Measurements from ENCODE around the gene SLC4A7. TPM values are rescaled to one million over a fixed set of nuclear protein-coding genes. Genes with fewer than 3 reads are reported as not detected.

Gene SLC4A7
- total and polyA plus RNA-seq, 2 experiments from 2014 or later: 25.5 to 73.4 TPM

DNA sequence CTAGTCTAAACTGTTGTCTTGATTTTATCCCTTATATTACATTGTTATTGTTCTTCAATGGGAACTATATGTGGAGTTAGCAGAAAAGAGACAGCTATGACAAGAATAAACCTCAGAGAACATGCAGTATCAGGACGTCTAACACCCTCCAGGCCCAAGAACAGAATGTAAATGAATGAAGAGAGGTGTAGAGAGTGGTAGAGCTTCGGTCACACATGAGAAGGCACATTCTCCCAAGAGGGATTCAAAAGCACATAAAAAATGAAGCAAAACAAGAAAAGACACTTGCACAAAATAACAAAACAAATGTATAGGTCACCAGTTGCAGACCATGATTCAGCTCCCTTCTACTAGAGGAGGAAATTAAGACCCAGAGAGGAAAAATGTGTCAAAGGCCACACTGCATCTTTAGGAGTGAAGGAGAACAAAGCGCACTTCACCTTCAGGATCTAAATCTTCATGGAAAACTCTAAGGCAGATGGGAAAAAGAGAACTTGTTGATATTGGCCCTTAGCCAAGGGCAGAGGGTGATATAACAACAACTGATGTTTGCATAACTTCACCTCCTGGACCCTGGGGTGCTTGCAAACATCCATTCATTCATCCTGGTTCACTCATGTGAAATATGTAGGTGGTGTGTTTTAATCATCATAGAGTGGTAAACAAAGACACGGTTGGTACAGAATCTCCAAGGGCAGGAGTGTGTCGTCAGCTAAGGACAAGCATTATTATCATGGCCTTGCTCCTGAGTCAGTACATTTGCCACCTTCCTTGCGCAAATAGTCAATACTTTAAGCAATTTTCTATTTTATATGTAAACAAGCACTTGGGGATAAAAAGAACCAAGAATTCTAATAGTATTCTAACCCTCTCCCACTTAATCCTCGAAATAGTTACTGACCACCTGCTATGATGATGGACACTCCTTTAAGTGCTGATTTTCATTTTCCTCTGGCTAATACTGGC lies 123.8 kb downstream of the SLC4A7 start:
- Histone ChIP-seq H2AFZ (no peak overlapping the region), H3K27me3 (replicated peaks; ENCODE audit: insufficient read depth) (no peaks in the 10 kb centered on the region), H3F3A (ENCODE audit: insufficient read depth) (peaks cover 54% of the 10 kb centered on the region), H4K20me1 (ENCODE audit: insufficient read depth) (no peaks in the 10 kb centered on the region), H3K4me2 (ENCODE audit: unreplicated experiment) (no peak overlapping the region), H3K36me3 (ENCODE audit: low read depth) (no peaks in the 10 kb centered on the region), H3K27ac (no peak overlapping the region), H3K4me1 (ENCODE audit: insufficient read depth) (0 out of 2 replicates have a peak, but pooled peaks cover 4% of the 10 kb centered on the region), H3K4me3 (no peak overlapping the region), H3K9me3 (ENCODE audit: low read depth) (no peaks in the 10 kb centered on the region), H3K9me2 (ENCODE audit: insufficient read depth) (no peaks in the 10 kb centered on the region), H3K79me2 (ENCODE audit: insufficient read depth) (no peaks in the 10 kb centered on the region), H3K9ac (no peak overlapping the region)
- in situ Hi-C loops (cut with MboI): no loop called here
- WGBS, 2 experiments (ENCODE audit: low coverage in 1 of 2, low lambda C conversion rate in 2 of 2, missing lambda C conversion rate in 2 of 2): 79% methylated on average over 7 of the region's 7 CpGs
- TF ChIP-seq EZH2 (IDR thresholded peaks at IDR 0.05; ENCODE audit: insufficient read depth, poor library complexity, severe bottlenecking): no peak
- TF ChIP-seq EZH2phosphoT487 (IDR thresholded peaks at IDR 0.05; ENCODE audit: insufficient read depth, low read depth): no peak
- DNase-seq: peak; percentile 27

DNA sequence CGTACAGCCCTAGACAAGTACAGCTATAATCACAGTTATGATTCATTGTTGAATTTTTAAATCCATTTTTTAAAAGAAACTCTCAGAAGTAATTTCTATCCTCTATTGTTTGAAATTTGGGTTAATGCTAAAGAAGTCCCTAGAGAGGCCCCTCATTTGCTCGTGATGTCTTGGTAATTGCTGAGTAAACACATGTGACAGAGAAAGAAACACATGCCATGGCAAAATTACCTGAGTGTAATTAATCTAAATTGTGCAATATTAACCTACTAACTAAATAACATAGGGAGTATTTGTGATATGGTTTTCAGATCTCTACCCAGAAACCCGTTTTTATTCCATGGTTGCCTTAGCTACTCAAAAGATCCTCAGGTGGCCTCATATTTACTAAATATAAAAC lies 125.8 kb downstream of the SLC4A7 start:
- DNase-seq: no peak
- H3F3A ChIP-seq (ENCODE audit: insufficient read depth): peaks cover 66% of the 10 kb centered on the region
- H3K4me1 ChIP-seq (ENCODE audit: insufficient read depth): peaks cover 19% of the 10 kb centered on the region
- H3K79me2 ChIP-seq (ENCODE audit: insufficient read depth): no peaks in the 10 kb centered on the region
- H3K9me2 ChIP-seq (ENCODE audit: insufficient read depth): no peaks in the 10 kb centered on the region
- H4K20me1 ChIP-seq (ENCODE audit: insufficient read depth): no peaks in the 10 kb centered on the region
- H3K27me3 ChIP-seq (replicated peaks; ENCODE audit: insufficient read depth): no peaks in the 10 kb centered on the region
- no peak overlapping the region for H3K27ac ChIP-seq
- no peak overlapping the region for H3K4me2 ChIP-seq (ENCODE audit: unreplicated experiment)
- no peak overlapping the region for H2AFZ ChIP-seq
- TF ChIP-seq EZH2 (IDR thresholded peaks at IDR 0.05; ENCODE audit: insufficient read depth, poor library complexity, severe bottlenecking) (no peak), EZH2phosphoT487 (IDR thresholded peaks at IDR 0.05; ENCODE audit: insufficient read depth, low read depth) (no peak)
- H3K36me3 ChIP-seq (ENCODE audit: low read depth): no peaks in the 10 kb centered on the region
- no peak overlapping the region for H3K9ac ChIP-seq
- H3K4me3 ChIP-seq: no peak overlapping the region
- in situ Hi-C loops (cut with MboI): no loop called here
- H3K9me3 ChIP-seq (ENCODE audit: low read depth): no peaks in the 10 kb centered on the region
- 79 to 88% methylated on average over 3 of the region's 3 CpGs for WGBS, 2 experiments (ENCODE audit: low coverage in 1 of 2, low lambda C conversion rate in 2 of 2, missing lambda C conversion rate in 2 of 2)

DNA sequence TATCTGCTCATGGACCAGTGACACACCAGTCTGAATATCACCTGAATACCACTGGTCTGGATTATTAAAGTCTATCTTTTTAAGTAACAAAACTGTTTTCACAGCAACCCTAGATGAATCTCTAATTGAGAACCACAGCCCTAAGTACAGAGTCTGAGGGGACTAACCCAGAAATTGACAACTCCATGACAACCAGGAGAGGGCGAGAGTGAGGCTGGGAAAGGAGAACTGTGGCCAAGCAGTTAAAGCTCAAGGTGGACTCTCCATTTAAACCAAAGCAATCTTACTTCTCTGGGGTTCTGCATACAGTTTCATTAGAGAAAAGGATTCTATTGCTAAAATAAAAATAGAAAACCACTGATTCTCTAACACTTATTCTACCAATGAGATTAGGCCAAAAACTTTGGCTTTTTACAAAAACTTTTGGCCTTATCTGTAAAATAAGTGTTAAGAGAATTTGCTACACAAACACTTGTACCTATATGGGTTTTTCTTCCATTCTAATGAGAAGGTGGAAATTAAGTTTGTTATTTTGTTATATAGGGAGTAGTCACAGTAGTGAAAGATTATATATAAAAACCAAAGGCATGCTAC lies 126.4 kb downstream of the SLC4A7 start:
- H4K20me1 ChIP-seq (ENCODE audit: insufficient read depth): no peaks in the 10 kb centered on the region
- in situ Hi-C loops (cut with MboI): no loop called here

DNA sequence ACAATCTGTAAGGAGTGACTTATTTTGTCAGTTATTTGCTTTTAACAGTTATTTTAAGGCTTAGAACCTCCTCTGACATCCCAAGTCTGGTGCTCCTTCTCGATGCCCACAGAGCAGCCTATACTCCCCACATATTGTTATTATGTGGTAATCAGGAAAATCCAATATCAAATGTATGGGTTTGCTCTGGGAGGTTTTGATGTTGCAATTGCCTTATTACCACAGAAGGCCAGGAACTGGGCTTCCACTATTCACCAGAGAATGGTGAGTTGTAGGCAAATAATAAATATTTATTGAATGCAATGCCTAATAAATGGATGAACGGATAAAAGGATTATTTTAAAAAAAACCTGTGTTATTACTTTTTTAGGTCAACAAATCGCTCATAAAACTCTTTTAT lies 127.2 kb downstream of the SLC4A7 start:
- 74 to 81% methylated on average over 3 of the region's 3 CpGs for WGBS, 2 experiments (ENCODE audit: low coverage in 1 of 2, low lambda C conversion rate in 2 of 2, missing lambda C conversion rate in 2 of 2)
- H3F3A ChIP-seq (ENCODE audit: insufficient read depth): peaks cover 60% of the 10 kb centered on the region
- no peak overlapping the region for H3K9ac ChIP-seq
- in situ Hi-C loops (cut with MboI): no loop called here
- no peaks in the 10 kb centered on the region for H3K27me3 ChIP-seq (replicated peaks; ENCODE audit: insufficient read depth)
- H3K4me1 ChIP-seq (ENCODE audit: insufficient read depth): peaks cover 25% of the 10 kb centered on the region
- no peaks in the 10 kb centered on the region for H4K20me1 ChIP-seq (ENCODE audit: insufficient read depth)
- H3K9me2 ChIP-seq (ENCODE audit: insufficient read depth): no peaks in the 10 kb centered on the region
- no peaks in the 10 kb centered on the region for H3K9me3 ChIP-seq (ENCODE audit: low read depth)
- H3K79me2 ChIP-seq (ENCODE audit: insufficient read depth): no peaks in the 10 kb centered on the region
- no peak overlapping the region for H2AFZ ChIP-seq
- no peaks in the 10 kb centered on the region for H3K36me3 ChIP-seq (ENCODE audit: low read depth)
- no peak overlapping the region for H3K4me2 ChIP-seq (ENCODE audit: unreplicated experiment)
- no peak for DNase-seq
- no peak overlapping the region for H3K27ac ChIP-seq
- no peak overlapping the region for H3K4me3 ChIP-seq
- TF ChIP-seq EZH2phosphoT487 (IDR thresholded peaks at IDR 0.05; ENCODE audit: insufficient read depth, low read depth): no peak
- no peak for TF ChIP-seq EZH2 (IDR thresholded peaks at IDR 0.05; ENCODE audit: insufficient read depth, poor library complexity, severe bottlenecking)

More for the DNA sequence above, 126.4 kb downstream of the SLC4A7 start:
- H3K9ac ChIP-seq: no peak overlapping the region
- no peaks in the 10 kb centered on the region for H3K27me3 ChIP-seq (replicated peaks; ENCODE audit: insufficient read depth)
- H3K36me3 ChIP-seq (ENCODE audit: low read depth): no peaks in the 10 kb centered on the region
- TF ChIP-seq EZH2 (IDR thresholded peaks at IDR 0.05; ENCODE audit: insufficient read depth, poor library complexity, severe bottlenecking) (no peak), EZH2phosphoT487 (IDR thresholded peaks at IDR 0.05; ENCODE audit: insufficient read depth, low read depth) (no peak)
- peak; percentile 66 for DNase-seq
- no peaks in the 10 kb centered on the region for H3K79me2 ChIP-seq (ENCODE audit: insufficient read depth)
- WGBS, 2 experiments (ENCODE audit: low coverage in 1 of 2, low lambda C conversion rate in 2 of 2, missing lambda C conversion rate in 2 of 2): 61 to 63% methylated on average over 1 of the region's 1 CpG
- no peak overlapping the region for H3K4me3 ChIP-seq
- no peak overlapping the region for H3K27ac ChIP-seq
- peaks cover 25% of the 10 kb centered on the region for H3K4me1 ChIP-seq (ENCODE audit: insufficient read depth)
- H3K9me3 ChIP-seq (ENCODE audit: low read depth): no peaks in the 10 kb centered on the region
- peaks cover 64% of the 10 kb centered on the region for H3F3A ChIP-seq (ENCODE audit: insufficient read depth)
- H2AFZ ChIP-seq: no peak overlapping the region
- H3K9me2 ChIP-seq (ENCODE audit: insufficient read depth): no peaks in the 10 kb centered on the region
- no peak overlapping the region for H3K4me2 ChIP-seq (ENCODE audit: unreplicated experiment)
